Endothelial cell of umbilical vein (primary cell): ENCODE data around the gene UGT1A5. TPM values are rescaled to one million over a fixed set of nuclear protein-coding genes. Genes with fewer than 3 reads are reported as not detected.
"Not testable (repeated sequence)": the region's sequence is repeated elsewhere in the genome, so short reads cannot be mapped to it uniquely, and the experiment has no call there.

Source experiments
- BruUV-seq: library from RNA; stranded (reverse); fragments of 400-500 nt; replicated peaks from 2 replicates; lab custom pipeline; 2021; lab: Mats Ljungman, UMichigan
- CTCF ChIA-PET: fragments of 300-600, 350-600 bp; sonication (Branson Sonifier 250); formaldehyde crosslinking; loops from one replicate; lab custom pipeline; 2021; ENCODE audit warnings: antibody characterized with exemption, inconsistent platforms; lab: Charles Lee
- POLR2A ChIA-PET: fragments of 300-600, 350-600 bp; sonication (Branson Sonifier 250); formaldehyde crosslinking; loops from one replicate; lab custom pipeline; 2021; ENCODE audit warnings: antibody characterized with exemption, inconsistent platforms; lab: Charles Lee
- DNase-seq: peaks from one replicate; pipeline ENCODE4 v3.0.0-alpha.2; 2011; ENCODE audit warnings: low read depth, low spot score
- FAIRE-seq: peaks from 2 replicates; lab custom pipeline; 2011; peaks lifted over from hg19 to GRCh38; lab: Jason Lieb, UNC
- H2AFZ ChIP-seq: 2 replicates; pipeline ENCODE4 v1.6.0; 2012; ENCODE audit warnings: low read depth, low read length, control low read depth, inconsistent platforms
- H3K27ac ChIP-seq: 2 replicates; pipeline ENCODE4 v1.5.1; 2011; ENCODE audit warnings: low read depth, mild to moderate bottlenecking, control low read depth, low read length, moderate library complexity; ENCODE audit not compliant: insufficient read depth
- H3K27me3 ChIP-seq, 2 experiments: 2 replicates each; pipeline versions ENCODE4 v1.6.0 to v1.6.1; 2011; ENCODE audit warnings: low read length in 2 of 2, mixed read lengths in 1 of 2; ENCODE audit not compliant: control insufficient read depth in 2 of 2, insufficient read depth in 2 of 2
- H3K36me3 ChIP-seq, 2 experiments: 2 replicates in 1 of 2; 3 replicates in 1 of 2; pipeline ENCODE4 v1.5.1; 2011; ENCODE audit warnings: low read length in 2 of 2, mild to moderate bottlenecking in 1 of 2, moderate library complexity in 1 of 2; ENCODE audit not compliant: control insufficient read depth in 2 of 2, insufficient read depth in 2 of 2; ENCODE audit errors: extremely low read depth in 1 of 2
- H3K4me1 ChIP-seq: 3 replicates; pipeline ENCODE4 v1.5.1; 2011; ENCODE audit warnings: mild to moderate bottlenecking, low read length; ENCODE audit not compliant: control insufficient read depth, insufficient read depth; ENCODE audit errors: extremely low read depth
- H3K4me2 ChIP-seq: 2 replicates; pipeline ENCODE4 v1.6.1; 2011; ENCODE audit warnings: low read length, control low read depth, mixed read lengths; ENCODE audit not compliant: insufficient read depth
- H3K4me3 ChIP-seq, 3 experiments: fragments of 200-600 bp in 1 of 3; sonication (generic), shearing (Covaris generic) in 1 of 3; replicated peaks in 1 of 3; 2 replicates each; pipeline ENCODE4 v1.5.1; 2011 to 2016; ENCODE audit warnings: control low read depth in 3 of 3, low read length in 3 of 3, mild to moderate bottlenecking in 2 of 3, inconsistent platforms in 1 of 3, low read depth in 1 of 3, moderate library complexity in 1 of 3; ENCODE audit not compliant: insufficient read depth in 1 of 3
- H3K79me2 ChIP-seq: 2 replicates; pipeline ENCODE4 v1.6.0; 2012; ENCODE audit warnings: low read length, inconsistent platforms; ENCODE audit not compliant: control insufficient read depth, insufficient read depth
- H3K9ac ChIP-seq: replicated peaks from 2 replicates; pipeline ENCODE3; 2011; ENCODE audit warnings: low read length, control low read depth; ENCODE audit not compliant: insufficient read depth; ENCODE audit errors: extremely low read depth
- H3K9me1 ChIP-seq: replicated peaks from 3 replicates; pipeline ENCODE4 v1.6.0; 2011; ENCODE audit warnings: mild to moderate bottlenecking, low read length; ENCODE audit not compliant: control insufficient read depth, insufficient read depth; ENCODE audit errors: extremely low read depth
- H3K9me3 ChIP-seq: replicated peaks from 2 replicates; pipeline ENCODE4 v1.5.1; 2012; ENCODE audit warnings: low read length, inconsistent platforms; ENCODE audit not compliant: control insufficient read depth, insufficient read depth
- H4K20me1 ChIP-seq: replicated peaks from 2 replicates; pipeline ENCODE3; 2011; ENCODE audit warnings: mild to moderate bottlenecking, low read length; ENCODE audit not compliant: control insufficient read depth, insufficient read depth; ENCODE audit errors: extremely low read depth
- CTCF ChIP-seq, 2 donors: IDR thresholded peaks; 1 replicate in 1 of 2; 2 replicates in 1 of 2; pipeline ENCODE4 v1.5.1; 2011; ENCODE audit warnings: low read length in 2 of 2, mild to moderate bottlenecking in 2 of 2, moderate library complexity in 2 of 2, control low read depth in 1 of 2, inconsistent platforms in 1 of 2, low read depth in 1 of 2; ENCODE audit not compliant: insufficient read depth in 1 of 2; ENCODE audit errors: extremely low read depth in 1 of 2
- EZH2 ChIP-seq: IDR thresholded peaks from 2 replicates; pipeline ENCODE4 v1.6.1; 2012; ENCODE audit warnings: borderline replicate concordance, low read depth, mild to moderate bottlenecking, moderate library complexity, low read length, inconsistent platforms; ENCODE audit not compliant: severe bottlenecking
- FOS ChIP-seq: IDR thresholded peaks from 2 replicates; pipeline ENCODE4 v1.6.1; 2011; ENCODE audit warnings: mild to moderate bottlenecking, low read length, moderate library complexity, borderline replicate concordance; ENCODE audit not compliant: insufficient read depth
- GATA2 ChIP-seq: IDR thresholded peaks from 2 replicates; pipeline ENCODE4 v1.7.0; 2011; ENCODE audit warnings: low read depth, mild to moderate bottlenecking, moderate library complexity, mixed read lengths, low read length; ENCODE audit not compliant: insufficient read length, insufficient read depth
- JUN ChIP-seq: IDR thresholded peaks from 2 replicates; pipeline ENCODE4 v1.6.1; 2011; ENCODE audit warnings: borderline replicate concordance, low read depth; ENCODE audit not compliant: insufficient read length, insufficient read depth
- MYC ChIP-seq: IDR thresholded peaks from one replicate; pipeline ENCODE4 v1.6.1; 2011; ENCODE audit warnings: mild to moderate bottlenecking, low read depth, low read length
- dilution Hi-C: fragments of 300-500 bp; cut with MboI; formaldehyde crosslinking; loops from one replicate; pipeline ENCODE4 v1.15.0; 2019; ENCODE audit warnings: low sequenced_read_pairs; ENCODE audit not compliant: extremely low pct_ligation_motif_present
- intact Hi-C: fragments of 100-400 bp; cut with micrococcal nuclease; formaldehyde crosslinking; loops from one replicate; pipeline ENCODE4 v1.10.0; 2022
- polyA plus RNA-seq, 4 experiments: library from polyadenylated mRNA; depleted of rRNA in 3 of 4; stranded (reverse) in 3 of 4; unstranded in 1 of 4; fragments of >200 nt; gene quantifications; 2 replicates each; pipeline versions ENCODE4 v1.2.1 to v1.2.3, GENCODE V29; 2011 to 2012; ENCODE audit warnings: missing spikeins in 1 of 4
- total RNA-seq: library from RNA; stranded (reverse); gene quantifications from 2 replicates; pipeline ENCODE4 v1.2.3, GENCODE V29; 2021
- TF ChIP-seq, protein P1 (sequence below): IDR thresholded peaks from 2 replicates; pipeline ENCODE4 v1.6.1; 2011; ENCODE audit not compliant: insufficient read depth, insufficient read length

The UGT1A5 gene
- total and polyA plus RNA-seq, 2 donors (not counting 3 experiments of a cell fraction or from before 2014, with no cell fraction given) = not detected

DNA sequence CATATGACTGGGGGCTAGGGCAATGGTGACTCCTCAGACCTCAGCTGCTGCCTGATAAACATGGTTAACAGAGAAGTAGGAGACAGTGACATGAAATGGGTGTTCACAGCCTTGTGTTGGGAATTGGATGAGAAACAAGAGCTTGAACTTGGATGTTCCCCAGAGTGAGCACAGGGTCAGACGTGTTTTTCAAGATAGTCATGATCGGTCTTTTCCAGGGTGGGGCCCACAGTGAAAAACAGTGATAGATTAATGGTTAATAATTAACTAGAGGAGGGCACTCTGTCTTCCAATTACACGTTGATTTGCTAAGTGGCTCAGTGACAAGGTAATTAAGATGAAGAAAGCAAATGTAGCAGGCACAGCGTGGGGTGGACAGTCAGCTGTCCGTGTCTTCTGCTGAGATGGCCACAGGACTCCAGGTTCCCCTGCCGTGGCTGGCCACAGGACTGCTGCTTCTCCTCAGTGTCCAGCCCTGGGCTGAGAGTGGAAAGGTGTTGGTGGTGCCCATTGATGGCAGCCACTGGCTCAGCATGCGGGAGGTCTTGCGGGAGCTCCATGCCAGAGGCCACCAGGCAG lies 16.1 kb downstream of the UGT1A5 start, which contains the start of gene UGT1A3:
Gene UGT1A3 (plus strand): TSS at position 320 of the 579 bp plus-strand sequence. CDS start 85 bp downstream, at position 405.
- ChIA-PET CTCF (interaction anchor here (3.2 kb wide), 1 partner anchor 18 kb away, joined by 6 read pairs; no protein-coding TSS in a partner anchor), POLR2A (no interaction called here)
- H4K20me1 ChIP-seq = no peaks in the 10 kb centered on the region
- no peaks in the 10 kb centered on the region for H3K4me1 ChIP-seq
- dilution Hi-C loops (no loop called here), intact Hi-C loops (no loop called here)
- FAIRE-seq (no peak), DNase-seq (no peak)
- no TSS peak for BruUV-seq
- H3K27ac ChIP-seq = no peak within 1 kb of the TSS
- no peak within 1 kb of the TSS for H3K4me2 ChIP-seq
- no peaks in the 10 kb centered on the region for H3K9me3 ChIP-seq
- no peak within 1 kb of the TSS for H3K9ac ChIP-seq
- TF ChIP-seq MYC = no peak
- no peak for TF ChIP-seq GATA2
- no peak for TF ChIP-seq FOS
- no peak for TF ChIP-seq EZH2
- TF ChIP-seq CTCF (IDR thresholded peaks at IDR 0.05; ENCODE audit: extremely low read depth in 1 of 2, insufficient read depth in 1 of 2, low read depth in 1 of 2, low read length in 2 of 2) = no peak
- TF ChIP-seq JUN = no peak
- TF ChIP-seq, protein P1, sequence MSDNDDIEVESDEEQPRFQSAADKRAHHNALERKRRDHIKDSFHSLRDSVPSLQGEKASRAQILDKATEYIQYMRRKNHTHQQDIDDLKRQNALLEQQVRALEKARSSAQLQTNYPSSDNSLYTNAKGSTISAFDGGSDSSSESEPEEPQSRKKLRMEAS = no peak
- no peaks in the 10 kb centered on the region for H3K9me1 ChIP-seq
- no peak within 1 kb of the TSS for H2AFZ ChIP-seq
- no peaks in the 10 kb centered on the region for H3K79me2 ChIP-seq
- H3K27me3 ChIP-seq = no peaks in the 10 kb centered on the region
- H3K36me3 ChIP-seq = no peaks in the 10 kb centered on the region
- H3K4me3 ChIP-seq = no peak within 1 kb of the TSS

DNA sequence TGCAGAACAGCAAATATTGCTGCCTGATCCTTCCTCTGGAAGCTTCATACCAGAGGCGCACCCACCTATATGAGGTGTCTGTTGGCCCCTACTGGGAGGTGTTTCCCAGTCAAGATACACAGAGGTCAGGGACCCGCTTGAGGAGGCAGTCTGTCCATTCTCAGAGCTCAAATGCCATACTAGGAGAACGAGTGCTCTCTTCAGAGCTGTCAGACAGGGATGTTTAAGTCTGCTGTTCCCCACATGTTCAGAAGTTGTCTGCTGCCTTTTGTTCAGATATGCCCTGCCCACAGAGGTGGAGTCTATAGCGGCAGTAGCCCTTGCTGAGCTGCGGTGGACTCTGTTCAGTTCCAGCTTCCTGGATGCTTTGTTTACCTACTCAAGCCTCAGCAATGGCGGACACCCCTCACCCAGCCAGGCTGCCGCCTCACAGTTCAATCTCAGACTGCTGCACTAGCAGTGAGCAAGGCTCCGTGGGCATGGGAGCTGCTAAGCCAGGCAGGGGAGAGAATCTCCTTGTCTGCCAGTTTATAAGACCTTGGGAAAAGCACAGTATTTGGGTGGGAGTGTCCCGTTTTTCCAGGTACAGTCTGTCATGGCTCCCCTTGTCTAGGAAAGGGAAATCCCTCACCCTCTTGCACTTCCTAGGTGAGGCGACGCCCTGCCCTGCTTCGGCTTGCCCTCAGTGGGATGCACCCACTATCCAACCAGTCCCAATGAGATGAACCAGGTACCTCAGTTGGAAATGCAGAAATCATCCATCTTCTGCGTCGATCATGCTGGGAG lies 24.4 kb downstream of the UGT1A5 start:
- H3K27me3 ChIP-seq, dilution Hi-C loops, BruUV-seq, H3K9me3 ChIP-seq, H3K27ac ChIP-seq, DNase-seq, FAIRE-seq, H3K9ac ChIP-seq, POLR2A ChIA-PET, H3K4me2 ChIP-seq, intact Hi-C loops, CTCF ChIA-PET, H3K36me3 ChIP-seq, H3K4me1 ChIP-seq, H3K79me2 ChIP-seq, H3K9me1 ChIP-seq, H2AFZ ChIP-seq, H3K4me3 ChIP-seq, H4K20me1 ChIP-seq: not testable (repeated sequence)
